GM19351 (cell line): ENCODE results near the gene MBD3L2.
"Not testable (repeated sequence)": the region's sequence is repeated elsewhere in the genome, so short reads cannot be mapped to it uniquely, and the experiment has no call there.

ENCODE experiments used
- ATAC-seq: cut with Tn5 transposase; IDR thresholded peaks from one replicate; pipeline ENCODE4 v1.9.1; 2021; ENCODE audit warnings: mild to moderate bottlenecking, moderate library complexity; ENCODE audit not compliant: unreplicated experiment

Gene MBD3L2

DNA sequence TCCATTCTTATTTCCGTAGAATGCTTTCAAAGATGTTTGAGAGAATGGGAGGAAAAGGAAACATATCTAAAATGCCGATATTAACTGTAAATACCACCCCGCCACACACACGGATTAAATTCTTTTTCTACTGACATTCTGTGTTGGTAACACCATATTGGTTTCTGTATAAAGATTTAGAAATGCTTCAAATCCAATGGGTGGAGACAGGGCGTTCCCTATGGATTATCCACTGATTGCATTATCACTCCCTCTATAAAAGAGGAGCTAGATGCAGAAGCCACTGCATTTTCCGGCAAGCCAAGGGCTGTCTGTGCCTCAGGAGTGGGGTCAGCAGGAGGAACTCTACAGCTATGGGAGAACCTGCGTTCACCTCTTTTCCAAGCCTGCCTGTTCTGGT, at the start of gene MBD3L2:
Gene MBD3L2 (plus strand): TSS at position 301 of the 400 bp plus-strand sequence. CDS start 53 bp downstream, at position 354.
- ATAC-seq = not testable (repeated sequence)

DNA sequence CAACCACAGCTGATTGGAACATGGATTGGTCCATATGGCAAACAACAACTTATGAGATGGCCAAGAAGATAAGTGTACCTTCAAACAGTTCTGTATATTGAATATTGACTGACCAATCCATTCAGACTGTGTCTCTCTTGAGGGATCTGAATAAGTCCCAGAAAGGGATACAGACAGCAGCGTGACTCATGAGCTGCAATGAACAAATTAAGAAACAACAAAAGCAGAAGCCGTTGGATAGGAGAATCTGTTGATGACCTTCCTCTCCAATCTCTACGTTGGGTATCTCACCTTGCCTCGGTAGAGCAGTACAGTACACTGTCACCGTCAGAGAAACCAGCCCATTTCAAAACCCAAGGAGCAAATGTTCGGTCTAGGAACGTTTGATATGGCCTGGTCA, 49.2 kb upstream of the MBD3L2 start:
- ATAC-seq = no peak

DNA sequence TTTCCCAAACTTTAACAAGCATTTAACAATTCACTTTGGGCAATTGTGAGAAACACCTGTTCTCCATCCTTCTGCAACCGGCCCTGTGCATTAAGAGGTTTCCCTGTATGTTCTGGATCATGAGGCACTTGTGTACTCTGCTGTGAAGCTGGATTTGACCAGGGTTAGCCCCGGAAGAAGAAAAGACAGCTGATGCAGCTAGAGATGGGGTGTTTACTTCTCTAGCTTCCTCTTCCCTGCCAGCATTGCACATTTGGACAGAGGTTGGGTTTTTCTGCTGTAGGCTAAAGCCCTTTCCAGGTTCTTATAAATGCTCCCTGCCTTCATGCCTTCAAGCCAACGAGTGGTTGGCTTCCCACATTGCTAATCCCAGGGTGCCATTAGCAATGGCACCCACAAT, 48.8 kb upstream of the MBD3L2 start:
- ATAC-seq = no peak

DNA sequence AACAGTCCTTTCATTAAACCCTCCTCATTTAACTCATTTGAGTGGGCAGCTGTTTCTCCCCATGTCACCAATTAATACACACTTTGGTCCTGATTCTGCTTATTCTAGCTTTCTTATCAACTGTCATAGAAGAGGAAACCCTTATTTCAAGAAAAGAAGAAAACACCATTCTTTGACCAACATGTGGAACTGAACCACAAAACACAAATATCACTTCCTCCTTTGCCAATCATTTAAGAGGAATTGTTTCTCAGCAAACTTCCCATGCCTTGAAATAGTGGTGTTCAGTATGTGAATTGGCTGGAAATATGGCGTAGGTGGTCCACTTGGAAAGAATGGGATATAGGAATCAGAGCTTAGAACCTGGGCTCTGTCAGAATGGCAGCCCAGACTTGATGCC, 48.3 kb upstream of the MBD3L2 start:
- ATAC-seq = no peak

DNA sequence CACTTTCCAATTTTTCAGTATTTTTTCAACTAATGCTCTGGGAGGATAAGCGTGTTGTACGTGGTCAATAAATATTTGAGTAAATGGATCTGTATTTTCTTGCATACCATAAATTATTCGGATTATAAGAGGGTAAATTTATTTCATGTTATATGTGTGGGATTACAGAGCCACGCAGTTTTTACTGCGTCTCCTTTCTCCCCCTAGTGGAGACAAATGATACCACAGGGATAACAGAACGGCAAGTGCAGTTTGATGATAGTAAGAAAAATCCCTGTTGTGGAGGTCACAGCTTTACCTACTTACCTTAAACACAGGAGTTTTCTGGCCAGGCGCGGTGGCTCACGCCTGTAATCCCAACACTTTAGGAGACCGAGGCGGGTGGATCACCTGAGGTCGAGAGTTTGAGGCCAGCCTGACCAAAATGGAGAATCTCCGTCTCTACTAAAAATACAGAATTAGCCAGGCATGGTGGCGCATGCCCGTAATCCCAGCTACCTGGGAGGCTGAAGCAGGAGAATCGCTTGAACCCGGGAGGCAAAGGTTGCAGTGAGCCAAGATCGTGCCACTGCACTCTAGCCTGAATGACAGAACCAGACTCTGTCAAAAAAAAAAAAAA, 44.7 kb upstream of the MBD3L2 start:
- ATAC-seq = no peak

- no peak for ATAC-seq
Measured at GRCh38 chr19:7006135-7006704, 42.9 kb upstream of the MBD3L2 start.

GRCh38 chr19:7007859-7008258, 41.3 kb upstream of the MBD3L2 start:
- ATAC-seq = no peak

GRCh38 chr19:7010722-7011593, 38.2 kb upstream of the MBD3L2 start:
- no peak for ATAC-seq

- ATAC-seq = no peak
Measured at GRCh38 chr19:7013678-7014077, 35.4 kb upstream of the MBD3L2 start.

DNA sequence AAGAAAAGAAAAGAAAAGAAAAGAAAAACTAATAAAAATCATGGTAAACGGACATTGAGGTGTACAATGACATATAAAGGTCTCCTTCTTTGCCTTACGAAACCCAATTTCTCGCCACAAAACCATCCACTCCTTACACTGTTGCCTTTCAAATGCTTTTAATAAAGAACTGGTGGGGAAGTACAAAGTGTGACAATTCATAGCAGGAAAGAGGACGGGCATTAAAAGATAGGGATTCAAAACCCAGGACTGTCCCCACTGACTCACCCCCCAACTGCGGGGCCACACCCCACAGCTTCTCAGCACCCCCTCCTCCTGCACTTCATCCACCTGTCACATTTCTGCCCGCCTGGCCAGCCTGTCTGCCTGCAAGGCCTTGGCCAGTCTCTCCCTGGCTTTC, 30.3 kb upstream of the MBD3L2 start:
- ATAC-seq = no peak

DNA sequence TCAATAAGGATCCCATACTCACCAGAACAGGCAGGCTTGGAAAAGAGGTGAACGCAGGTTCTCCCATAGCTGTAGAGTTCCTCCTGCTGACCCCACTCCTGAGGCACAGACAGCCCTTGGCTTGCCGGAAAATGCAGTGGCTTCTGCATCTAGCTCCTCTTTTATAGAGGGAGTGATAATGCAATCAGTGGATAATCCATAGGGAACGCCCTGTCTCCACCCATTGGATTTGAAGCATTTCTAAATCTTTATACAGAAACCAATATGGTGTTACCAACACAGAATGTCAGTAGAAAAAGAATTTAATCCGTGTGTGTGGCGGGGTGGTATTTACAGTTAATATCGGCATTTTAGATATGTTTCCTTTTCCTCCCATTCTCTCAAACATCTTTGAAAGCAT, 27.8 kb upstream of the MBD3L2 start, which contains the start of gene MBD3L2B:
Gene MBD3L2B (minus strand): TSS at position 101 of the 400 bp plus-strand sequence. CDS start 34 bp downstream, at position 67.
- ATAC-seq = not testable (repeated sequence)

DNA sequence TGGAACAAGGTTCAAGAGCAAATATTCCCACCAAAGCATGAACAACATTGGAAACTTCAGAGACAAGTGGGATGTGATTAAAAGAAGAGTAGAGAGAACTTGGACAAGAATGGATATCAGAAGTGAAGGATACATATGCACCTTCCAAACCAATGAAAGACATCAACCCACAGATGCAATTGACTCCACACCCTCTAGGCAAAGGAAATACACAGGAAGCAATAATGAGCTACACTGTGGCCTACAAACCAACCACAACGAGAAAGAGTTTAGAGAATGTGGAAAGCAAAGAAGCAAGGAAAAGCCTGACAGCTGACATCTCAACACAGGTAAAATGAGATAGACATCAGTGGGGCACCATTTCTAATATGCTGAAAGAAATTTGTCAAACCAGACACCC, 20.3 kb upstream of the MBD3L2 start:
- not testable (repeated sequence) for ATAC-seq

GRCh38 chr19:7030278-7030677, 18.8 kb upstream of the MBD3L2 start, which contains the start of gene MBD3L5:
TSS of gene MBD3L5 (plus strand) at chr19:7030578. CDS start at chr19:7030612, 34 bp downstream.
- ATAC-seq = not testable (repeated sequence)

- ATAC-seq = not testable (repeated sequence)
Measured at GRCh38 chr19:7040079-7040478, 9.0 kb upstream of the MBD3L2 start, which contains the start of gene MBD3L4. TSS of gene MBD3L4 (minus strand) at chr19:7040179. CDS start at chr19:7040144, 35 bp downstream.

DNA sequence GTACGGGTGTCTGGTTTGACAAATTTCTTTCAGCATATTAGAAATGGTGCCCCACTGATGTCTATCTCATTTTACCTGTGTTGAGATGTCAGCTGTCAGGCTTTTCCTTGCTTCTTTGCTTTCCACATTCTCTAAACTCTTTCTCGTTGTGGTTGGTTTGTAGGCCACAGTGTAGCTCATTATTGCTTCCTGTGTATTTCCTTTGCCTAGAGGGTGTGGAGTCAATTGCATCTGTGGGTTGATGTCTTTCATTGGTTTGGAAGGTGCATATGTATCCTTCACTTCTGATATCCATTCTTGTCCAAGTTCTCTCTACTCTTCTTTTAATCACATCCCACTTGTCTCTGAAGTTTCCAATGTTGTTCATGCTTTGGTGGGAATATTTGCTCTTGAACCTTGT, 7.6 kb upstream of the MBD3L2 start:
- not testable (repeated sequence) for ATAC-seq

DNA sequence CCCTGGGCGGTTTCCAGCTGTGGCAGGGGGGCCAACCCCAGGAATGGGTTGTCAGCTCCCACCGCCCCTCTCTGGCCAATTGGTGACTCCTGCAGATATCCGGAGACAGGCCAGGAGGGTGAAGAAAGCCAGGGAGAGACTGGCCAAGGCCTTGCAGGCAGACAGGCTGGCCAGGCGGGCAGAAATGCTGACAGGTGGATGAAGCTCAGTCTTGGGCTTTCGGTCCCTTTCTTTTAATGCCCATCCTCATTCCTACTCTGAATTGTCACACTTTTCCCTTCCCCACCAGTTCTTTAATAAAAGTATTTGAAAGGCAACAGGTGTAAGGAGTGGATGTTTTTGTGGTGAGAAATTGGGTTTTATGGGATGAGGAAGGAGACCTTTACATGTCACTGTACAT, 2.3 kb downstream of the MBD3L2 start:
- not testable (repeated sequence) for ATAC-seq

- ATAC-seq = not testable (repeated sequence)
Measured at GRCh38 chr19:7052896-7053295, 3.8 kb downstream of the MBD3L2 start.

DNA sequence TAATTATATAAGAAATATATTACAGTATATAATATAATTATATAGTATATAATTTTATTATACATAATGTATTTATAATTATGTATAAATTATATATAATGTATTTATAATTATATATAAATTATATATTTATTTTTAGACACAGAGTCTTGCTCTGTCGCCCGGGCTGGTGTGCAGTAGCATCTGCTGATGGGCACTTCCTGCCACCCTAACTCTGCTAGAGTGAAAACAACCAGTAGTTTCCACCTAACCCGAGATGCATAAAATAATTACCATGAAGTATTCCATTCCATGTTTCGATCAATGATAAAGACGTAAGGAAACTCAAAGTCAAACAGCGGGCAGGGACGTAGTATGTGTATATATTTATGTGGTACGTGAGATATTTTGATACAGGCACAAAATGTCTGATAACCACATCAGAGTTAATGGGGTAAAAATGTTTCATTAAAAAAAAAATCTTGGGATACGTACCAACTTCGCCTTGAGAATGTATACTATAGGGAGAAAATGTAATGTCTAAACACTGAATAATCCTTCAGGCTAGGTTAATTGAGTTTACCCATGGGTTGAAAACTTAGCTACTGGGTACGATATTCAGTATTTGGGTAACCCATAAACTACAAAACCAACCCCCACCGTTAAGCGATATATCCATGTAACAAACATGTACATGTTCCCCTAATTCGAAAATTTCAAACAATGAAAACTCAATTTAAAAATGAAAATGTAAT, 5.7 kb downstream of the MBD3L2 start:
- ATAC-seq = not testable (repeated sequence)

- ATAC-seq = not testable (repeated sequence)
Measured at GRCh38 chr19:7055679-7056078, 6.6 kb downstream of the MBD3L2 start.

GRCh38 chr19:7056371-7056770, 7.2 kb downstream of the MBD3L2 start:
- ATAC-seq = not testable (repeated sequence)

GRCh38 chr19:7058576-7058975, 9.5 kb downstream of the MBD3L2 start, which contains the start of gene MBD3L3:
TSS of gene MBD3L3 (minus strand) at chr19:7058676. CDS start at chr19:7058605, 71 bp downstream.
- not testable (repeated sequence) for ATAC-seq
